ENCODE measurements around the gene XRCC3.

Gene XRCC3

GRCh38 chr14:103738166-103738565 lies 22.9 kb upstream of the XRCC3 start:
- no peak for DNase-seq

GRCh38 chr14:103737432-103738045 lies 22.3 kb upstream of the XRCC3 start:
- DNase-seq: no peak

GRCh38 chr14:103736546-103737431 lies 21.5 kb upstream of the XRCC3 start:
- DNase-seq: no peak

GRCh38 chr14:103735815-103736545 lies 20.7 kb upstream of the XRCC3 start:
- no peak for DNase-seq

- DNase-seq: no peak
These were observed 20.2 kb upstream of the XRCC3 start for GRCh38 chr14:103735439-103735814.

GRCh38 chr14:103735022-103735421 lies 19.8 kb upstream of the XRCC3 start:
- DNase-seq: no peak

DNA sequence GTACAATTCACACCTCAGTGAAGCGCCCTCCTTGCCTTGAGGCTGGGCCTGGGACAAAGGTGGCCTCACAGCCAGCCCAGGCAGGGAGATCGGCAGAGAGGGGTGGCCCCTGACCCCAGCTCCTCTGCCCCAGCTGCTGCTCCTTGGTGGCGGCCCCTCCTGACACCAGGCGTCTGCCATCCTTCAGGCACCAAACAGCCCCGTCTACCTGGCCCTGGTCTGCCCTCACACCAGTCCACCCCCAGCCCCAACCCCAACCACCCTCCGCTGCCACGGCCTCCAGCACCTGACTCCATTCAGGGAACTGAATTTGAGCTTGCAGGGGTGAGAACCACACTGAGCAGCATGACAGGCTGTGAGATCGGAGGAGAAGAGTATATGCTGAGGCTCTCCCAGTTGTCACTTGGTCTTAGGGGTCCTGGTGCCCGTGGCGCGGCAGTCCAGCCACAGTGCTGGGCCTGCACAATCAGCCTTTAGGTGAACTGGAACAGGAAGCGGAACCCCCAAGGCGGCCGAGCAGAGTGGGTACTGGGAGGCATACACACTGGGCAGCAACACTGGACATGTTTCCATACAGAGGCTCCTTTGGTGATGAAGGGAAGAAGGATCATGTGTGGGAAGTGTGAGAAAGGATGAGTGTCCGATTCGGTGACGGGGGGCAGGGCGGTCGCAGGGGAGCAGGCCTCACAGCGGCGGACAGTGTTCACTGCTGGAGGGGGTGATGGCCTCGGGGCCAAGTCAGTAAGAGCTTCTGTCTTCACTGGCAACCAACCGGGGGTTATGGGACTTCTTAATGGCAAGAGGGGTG lies 19.0 kb upstream of the XRCC3 start:
- DNase-seq: no peak

- DNase-seq: no peak
These were observed 18.4 kb upstream of the XRCC3 start for GRCh38 chr14:103733651-103734050.

GRCh38 chr14:103732868-103733620 lies 17.8 kb upstream of the XRCC3 start:
- DNase-seq: no peak

- no peak for DNase-seq
These were observed 16.9 kb upstream of the XRCC3 start for GRCh38 chr14:103731916-103732867.

- DNase-seq: no peak
These were observed 16.2 kb upstream of the XRCC3 start for GRCh38 chr14:103731481-103731880.

GRCh38 chr14:103730490-103731035 lies 15.3 kb upstream of the XRCC3 start:
- DNase-seq: no peak

DNA sequence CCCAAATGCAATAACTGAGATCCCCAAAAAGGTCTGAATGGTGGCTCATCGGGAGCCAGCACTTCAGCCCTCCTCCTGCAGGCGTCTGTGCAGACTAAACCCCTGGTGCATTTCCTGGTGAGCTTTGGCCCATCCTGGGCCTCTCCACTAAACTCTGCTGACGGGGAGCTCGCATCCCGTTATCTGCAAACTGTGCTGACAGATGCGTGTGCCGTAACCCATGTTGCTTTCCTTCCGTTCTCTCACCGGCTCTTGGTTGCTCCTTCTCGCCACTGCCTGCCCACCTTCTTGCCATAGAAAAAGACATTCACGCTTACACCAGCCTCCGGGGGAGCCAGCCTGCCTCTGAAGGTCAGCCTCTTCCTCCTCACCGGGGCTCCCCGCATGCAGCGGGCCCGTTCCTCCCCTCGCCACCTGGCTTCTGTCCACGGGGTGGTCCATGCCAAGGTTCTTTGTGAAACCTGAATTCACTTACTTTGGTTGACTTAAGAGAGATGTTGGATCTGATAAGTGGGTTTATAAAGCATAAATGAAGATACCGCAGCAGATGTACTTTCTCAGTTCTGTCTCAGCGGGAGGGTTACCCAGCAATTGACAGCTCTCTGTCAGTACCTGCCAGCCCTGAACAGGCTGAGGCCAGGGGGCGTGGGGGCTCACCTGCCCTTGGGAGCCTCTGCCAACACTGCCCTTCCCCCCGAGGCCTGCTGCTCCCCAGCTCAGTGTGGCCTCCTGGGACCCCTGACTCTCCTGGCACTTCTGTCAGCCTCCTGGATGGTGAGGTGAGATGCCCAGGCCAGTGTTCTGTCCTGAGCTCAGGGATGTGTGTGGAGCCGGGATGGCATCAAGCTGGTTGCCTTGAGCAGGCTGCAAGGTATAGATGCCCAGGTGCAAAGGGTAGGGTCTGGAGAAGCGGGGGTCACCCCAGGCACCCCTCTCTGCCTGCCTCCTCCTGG lies 14.5 kb upstream of the XRCC3 start:
- no peak for DNase-seq

DNA sequence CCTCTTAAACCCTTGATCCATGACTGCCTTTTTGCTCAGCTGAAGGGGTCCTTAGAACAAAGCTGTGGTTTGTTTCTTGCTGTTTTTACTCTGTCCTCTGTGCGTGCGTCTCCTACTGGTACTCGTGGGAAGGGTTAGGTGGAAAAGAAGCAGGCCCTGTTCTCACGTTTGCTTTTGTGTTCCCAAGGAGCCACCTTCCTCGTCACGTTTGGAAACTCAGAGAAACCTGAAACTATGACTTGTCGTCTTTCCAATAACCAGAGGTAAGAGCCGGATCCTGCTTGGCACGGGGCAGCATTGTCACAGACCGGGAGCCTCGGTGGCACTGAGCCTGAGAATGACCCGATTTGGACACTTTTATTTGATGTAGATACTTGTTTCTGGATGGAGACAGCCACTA lies 13.5 kb upstream of the XRCC3 start:
- DNase-seq: no peak

DNA sequence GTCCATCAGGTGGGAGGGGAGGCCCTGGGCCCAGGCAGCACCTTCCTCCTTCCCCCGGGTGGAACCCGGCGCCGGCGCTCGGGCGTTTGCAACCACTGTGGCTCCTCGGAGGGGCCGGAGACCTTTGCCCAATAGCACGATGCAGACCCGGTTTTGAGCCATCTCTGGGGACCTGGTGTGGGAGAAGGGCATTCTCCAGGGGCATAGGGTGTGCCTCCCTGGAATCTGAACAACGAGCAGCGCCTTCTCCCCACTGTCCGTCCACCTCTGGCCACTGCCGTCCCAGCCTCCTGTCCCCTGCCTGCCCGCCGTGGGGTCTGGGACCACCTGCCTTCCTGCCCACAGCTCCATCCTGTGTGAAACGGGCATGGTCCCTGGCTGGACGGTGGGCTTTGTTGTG lies 12.9 kb upstream of the XRCC3 start:
- DNase-seq: no peak

DNA sequence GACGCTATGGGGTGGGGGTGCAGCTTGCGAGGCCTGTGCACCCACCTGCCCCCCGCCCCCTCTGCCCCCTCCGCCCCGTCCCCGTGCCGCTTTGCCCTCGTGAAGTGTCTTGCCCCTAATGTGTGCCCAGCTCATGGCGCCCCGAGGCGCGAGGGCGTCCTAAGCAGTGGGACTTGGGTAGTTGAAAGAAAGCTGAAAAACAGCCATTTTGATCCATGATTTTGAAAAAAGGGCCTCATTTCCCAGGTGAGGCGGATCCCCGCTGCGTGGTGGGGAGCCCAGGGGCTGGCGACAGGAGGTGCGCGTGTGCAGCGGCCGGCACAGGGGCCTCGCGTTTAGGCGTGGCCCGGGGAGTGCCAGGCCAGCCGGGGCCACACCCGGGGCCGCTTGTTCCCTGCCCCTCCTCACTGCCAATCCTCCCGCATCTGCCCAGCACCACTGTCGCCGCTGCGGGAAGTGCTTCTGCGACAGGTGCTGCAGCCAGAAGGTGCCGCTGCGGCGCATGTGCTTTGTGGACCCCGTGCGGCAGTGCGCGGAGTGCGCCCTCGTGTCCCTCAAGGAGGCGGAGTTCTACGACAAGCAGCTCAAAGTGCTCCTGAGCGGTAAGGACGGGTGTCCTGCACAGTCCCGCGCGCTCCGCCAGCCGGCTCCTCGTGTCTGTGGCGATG lies 12.2 kb upstream of the XRCC3 start:
- no peak for DNase-seq

- DNase-seq: no peak
These were observed 11.2 kb upstream of the XRCC3 start for GRCh38 chr14:103726474-103726873.

GRCh38 chr14:103725739-103726395 lies 10.6 kb upstream of the XRCC3 start:
- DNase-seq: no peak
